NCI-H1694 (cell line): Measurements from ENCODE around the gene GALNT5.
"Not testable (repeated sequence)": the region's sequence is repeated elsewhere in the genome, so short reads cannot be mapped to it uniquely, and the experiment has no call there.

Source experiments
- DNase-seq: peaks from one replicate; lab custom pipeline; 2025; lab: John Stamatoyannopoulos, UW

GALNT5 gene, protein sequence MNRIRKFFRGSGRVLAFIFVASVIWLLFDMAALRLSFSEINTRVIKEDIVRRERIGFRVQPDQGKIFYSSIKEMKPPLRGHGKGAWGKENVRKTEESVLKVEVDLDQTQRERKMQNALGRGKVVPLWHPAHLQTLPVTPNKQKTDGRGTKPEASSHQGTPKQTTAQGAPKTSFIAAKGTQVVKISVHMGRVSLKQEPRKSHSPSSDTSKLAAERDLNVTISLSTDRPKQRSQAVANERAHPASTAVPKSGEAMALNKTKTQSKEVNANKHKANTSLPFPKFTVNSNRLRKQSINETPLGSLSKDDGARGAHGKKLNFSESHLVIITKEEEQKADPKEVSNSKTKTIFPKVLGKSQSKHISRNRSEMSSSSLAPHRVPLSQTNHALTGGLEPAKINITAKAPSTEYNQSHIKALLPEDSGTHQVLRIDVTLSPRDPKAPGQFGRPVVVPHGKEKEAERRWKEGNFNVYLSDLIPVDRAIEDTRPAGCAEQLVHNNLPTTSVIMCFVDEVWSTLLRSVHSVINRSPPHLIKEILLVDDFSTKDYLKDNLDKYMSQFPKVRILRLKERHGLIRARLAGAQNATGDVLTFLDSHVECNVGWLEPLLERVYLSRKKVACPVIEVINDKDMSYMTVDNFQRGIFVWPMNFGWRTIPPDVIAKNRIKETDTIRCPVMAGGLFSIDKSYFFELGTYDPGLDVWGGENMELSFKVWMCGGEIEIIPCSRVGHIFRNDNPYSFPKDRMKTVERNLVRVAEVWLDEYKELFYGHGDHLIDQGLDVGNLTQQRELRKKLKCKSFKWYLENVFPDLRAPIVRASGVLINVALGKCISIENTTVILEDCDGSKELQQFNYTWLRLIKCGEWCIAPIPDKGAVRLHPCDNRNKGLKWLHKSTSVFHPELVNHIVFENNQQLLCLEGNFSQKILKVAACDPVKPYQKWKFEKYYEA

DNA sequence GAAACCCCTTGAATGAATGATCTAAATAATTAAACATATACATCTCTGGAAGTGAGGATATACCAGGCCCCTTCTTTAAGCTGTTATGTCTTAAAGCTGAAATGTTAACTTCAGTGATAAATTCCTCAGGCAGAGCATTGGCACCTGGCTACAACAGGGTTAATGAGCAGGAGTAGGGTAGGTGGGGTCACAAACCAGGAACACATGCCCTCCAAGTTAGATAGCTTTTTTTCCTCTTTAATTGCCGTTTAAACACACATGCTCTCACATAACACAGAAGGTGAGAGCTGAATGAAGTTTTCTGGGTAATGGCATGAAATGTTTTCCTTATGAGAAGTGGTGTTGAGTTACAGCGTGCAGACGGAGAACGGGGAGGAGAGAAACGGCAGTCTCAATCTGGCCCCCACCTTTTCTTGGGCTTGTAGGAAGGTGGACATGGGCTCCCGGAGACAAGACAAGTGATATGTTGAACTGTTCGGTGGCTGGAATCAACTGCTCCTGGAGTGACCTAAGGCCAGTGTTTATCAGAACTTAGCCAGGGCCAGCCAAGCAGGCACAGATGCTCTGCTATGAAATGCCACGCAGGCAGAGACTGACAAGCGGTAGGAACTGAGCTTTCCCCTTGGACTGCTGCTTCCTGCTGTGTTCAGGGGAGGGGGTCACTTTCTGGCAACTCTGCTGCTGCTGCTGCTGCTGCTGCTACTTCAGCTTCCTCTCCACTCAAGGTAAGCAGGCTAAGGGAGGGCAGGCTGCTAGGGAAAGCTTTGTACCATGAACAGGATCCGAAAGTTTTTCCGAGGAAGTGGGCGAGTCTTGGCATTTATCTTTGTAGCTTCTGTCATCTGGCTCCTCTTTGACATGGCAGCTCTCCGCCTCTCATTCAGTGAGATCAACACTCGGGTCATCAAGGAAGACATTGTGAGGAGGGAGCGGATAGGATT lies at the start of gene GALNT5:
GALNT5 (plus strand) TSS at position 394 of the 941 bp plus-strand sequence; CDS start at position 772, 378 bp downstream.
- DNase-seq = peak; percentile 84

DNA sequence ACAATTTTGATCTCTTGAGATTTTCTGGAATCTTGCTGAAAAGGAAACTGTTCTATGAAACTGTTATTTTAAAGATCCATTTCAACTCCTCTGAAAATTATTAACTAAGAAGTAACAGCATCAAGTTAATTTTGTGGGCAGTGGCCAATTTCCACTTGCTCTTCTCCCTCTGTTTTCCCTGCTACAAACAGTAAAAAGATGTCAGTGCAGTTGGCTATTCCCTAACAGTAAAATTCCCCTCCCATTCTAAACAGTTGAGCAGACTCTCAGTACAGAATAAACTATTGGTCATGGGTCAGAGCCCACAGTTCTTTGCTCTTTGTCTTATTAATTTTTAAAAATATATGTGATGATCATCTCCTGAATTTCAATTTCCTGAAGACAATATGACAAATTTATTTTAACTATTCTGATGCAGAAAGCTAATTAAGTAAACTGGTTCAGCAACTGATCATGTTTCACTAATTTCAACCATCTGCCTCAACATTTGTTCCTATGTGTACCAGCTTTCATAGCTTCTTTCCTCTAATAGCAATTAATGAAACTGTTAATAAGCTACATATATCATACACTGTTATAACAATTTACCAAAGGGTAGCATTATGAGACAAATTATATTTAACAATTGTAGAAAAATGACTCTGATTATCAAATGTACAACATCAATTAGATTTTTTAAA lies 41.1 kb upstream of the GALNT5 start:
- DNase-seq = peak; percentile 99

DNA sequence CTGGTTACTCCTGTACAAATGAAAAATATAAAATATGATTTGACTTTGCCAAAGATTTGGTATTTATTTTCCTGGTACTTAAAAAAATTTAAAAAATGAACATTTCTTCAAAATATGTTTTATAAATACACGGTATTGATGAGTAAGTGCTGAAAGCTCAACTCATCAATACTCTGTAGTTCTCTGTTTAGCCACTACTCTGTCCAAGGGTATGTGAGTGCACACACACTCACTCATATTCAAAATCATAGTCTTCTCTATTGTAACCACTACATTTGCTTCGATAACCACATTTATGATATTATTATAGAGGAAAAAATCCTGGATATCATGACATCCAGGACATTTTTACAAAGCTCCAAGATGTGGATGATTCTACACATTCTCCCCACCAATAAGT lies 40.1 kb upstream of the GALNT5 start:
- DNase-seq = no peak

DNA sequence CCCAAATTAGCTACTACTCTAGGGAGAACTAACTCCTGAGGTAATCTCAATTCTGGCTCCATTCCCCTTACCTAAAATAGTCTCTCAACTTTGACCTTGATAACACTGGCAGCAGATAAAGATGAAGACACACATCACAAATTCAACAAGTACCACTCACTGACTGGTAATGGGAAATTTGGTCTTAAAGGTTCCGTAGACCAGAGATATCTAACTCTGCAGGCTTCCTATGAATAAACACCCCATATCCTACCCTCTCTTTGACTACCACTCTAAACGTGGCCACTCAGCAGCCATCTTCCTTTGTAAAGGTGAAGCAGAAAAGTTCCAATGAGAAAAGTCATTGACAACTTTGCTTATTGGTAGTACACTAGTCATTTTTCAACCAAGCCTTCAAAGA lies 38.6 kb upstream of the GALNT5 start:
- no peak for DNase-seq

DNA sequence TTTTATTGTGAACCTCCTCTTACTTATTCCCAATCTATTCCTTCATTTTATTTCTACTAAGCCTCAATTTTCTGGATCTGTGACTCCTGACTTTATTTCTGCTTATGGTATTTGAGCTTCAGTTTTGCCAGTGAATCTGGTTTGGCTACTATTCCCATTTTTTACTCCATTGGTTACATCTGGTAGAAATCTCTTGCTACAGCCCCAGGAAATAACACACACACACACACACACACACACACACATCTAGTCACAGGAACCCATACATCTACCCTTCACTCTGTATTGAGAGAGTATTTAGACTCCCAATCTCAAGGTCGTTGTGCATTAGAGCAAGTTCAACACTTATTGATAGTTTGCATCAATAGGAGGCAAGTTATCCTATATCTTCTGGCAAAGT lies 37.0 kb upstream of the GALNT5 start:
- DNase-seq = no peak

DNA sequence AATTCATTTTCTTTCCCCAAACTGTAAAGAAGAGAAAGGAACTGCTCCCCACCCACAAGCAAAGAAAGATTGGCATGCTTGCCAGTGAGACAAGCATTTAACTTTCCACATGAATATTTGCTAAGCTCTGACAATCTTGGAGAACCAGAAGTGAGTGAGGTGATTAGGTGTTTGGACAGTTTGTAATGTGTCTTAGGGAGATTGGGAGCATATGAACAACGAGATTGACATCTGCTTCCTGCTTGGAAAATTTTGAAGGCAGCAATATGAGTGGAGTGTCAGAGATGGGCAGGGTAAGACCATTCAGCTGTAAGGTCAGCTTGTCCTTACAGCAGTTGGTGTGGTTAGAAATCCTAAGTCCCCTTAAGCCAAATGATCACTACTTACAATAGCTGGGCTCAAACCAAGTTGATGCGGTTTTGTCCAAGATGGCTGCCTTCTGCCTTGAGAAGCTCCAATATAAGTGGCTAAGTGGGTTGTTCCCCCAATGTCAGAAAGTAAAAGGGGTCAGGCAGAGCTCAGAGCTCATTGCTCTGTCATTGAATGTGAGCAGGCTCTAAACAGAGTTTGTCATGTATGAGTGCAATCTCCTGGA lies 36.0 kb upstream of the GALNT5 start:
- no peak for DNase-seq

DNA sequence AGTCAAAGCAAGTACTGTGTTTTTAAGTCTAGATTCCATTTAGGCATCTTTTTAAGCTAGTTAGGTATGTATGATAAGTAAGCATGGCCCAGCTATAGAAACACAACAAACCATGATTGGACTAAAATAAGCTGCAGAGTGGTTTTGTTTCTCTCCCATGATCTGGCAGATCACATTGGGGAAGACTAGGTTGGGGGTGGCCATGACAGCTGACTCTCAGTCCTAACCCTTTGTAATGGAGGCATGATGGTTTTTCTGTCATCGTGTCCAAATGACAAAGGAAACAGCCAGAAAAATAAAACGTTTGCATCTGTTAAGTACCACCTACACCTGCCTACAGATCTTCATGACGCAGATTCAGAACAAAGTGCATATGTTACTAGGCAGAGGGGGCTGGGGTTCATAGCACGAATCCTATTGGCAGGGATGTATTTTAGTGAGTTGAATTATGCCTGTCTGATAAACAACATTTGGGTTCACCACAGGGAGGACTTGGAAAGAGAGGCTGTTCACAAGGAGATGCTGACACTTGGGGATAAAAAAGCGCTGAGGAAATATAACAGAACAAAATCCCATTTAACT lies 33.8 kb upstream of the GALNT5 start:
- DNase-seq = no peak

DNA sequence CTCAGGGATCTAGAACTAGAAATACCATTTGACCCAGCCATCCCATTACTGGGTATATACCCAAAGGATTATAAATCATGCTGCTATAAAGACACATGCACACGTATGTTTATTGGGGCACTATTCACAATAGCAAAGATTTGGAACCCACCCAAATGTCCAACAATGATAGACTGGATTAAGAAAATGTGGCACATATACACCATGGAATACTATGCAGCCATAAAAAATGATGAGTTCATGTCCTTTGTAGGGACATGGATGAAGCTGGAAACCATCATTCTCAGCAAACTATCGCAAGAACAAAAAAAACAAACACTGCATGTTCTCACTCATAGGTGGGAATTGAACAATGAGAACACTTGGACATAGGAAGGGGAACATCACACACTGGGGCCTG lies 33.1 kb upstream of the GALNT5 start:
- not testable (repeated sequence) for DNase-seq

DNA sequence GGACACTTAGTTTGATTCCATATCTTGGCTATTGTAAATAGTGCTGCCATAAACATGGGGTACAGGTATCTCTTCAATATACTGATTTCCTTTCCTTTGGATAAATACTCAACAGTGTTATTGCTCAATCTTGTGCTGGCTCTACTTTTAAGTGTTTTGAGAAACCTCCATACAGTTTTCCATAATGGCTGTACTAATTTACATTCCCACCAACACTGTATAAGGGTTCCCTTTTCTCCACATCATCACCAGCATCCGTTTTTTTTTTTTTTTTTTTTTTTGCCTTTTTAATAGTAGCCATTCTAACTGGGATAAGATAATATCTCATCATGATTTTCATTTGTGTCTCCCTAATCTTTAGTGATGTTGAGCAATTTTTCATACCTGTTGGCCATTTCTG lies 29.9 kb upstream of the GALNT5 start:
- no peak for DNase-seq

DNA sequence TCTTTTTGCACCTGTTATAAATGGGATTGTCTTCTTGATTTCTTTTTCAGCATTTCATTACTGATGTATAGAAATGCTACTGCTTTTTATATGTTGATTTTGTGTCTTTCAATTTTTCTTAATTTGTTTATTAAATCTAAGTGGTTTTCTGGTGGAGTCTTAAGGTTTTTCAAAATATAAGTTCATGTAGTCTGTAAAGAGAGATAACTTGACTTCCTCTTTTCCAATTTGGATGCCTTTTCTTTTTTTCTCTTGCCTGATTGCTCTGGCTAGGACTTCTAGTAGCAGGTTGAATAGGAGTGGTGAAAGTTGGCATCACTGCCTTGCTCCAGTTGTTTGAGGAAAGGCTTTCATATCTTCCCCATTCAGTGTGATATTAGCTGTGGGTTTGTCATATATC lies 28.6 kb upstream of the GALNT5 start:
- DNase-seq = no peak

DNA sequence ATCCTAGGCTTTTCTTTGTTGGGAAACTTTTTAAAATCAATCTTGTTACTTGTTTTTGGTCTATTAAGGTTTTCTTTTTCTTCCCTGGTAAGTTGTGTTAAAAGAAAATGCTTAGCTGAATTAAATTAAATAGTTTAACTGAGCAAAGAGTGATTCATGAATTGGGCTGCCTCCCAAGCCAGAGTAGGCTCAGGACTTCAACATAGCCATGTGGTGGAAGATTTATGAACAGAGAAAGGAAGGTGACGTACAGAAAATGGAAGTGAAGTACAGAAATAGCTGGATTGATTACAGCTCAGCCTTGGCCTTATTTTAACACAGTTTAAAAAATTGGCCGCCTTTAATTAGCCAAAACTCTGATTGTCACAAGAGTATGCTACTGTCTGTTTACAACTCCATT lies 27.9 kb upstream of the GALNT5 start:
- no peak for DNase-seq

DNA sequence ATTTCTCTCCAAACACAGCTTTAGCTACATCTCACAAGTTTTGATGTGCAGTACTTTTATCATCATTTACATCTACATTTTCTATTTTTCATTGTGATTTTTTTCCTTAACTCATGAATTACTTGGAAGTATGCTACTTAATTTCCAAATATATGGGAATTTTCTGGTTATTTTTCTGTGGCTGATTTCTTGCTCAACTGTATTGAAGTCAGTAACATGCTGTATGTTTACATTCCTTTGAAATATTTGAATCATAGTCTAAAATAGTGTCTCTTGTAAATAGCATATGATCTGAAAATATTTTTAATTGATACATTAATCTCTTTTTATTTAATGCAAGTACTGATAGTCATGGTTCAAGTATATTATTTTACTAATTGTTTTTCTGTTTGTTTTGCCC lies 26.0 kb upstream of the GALNT5 start:
- DNase-seq = no peak

DNA sequence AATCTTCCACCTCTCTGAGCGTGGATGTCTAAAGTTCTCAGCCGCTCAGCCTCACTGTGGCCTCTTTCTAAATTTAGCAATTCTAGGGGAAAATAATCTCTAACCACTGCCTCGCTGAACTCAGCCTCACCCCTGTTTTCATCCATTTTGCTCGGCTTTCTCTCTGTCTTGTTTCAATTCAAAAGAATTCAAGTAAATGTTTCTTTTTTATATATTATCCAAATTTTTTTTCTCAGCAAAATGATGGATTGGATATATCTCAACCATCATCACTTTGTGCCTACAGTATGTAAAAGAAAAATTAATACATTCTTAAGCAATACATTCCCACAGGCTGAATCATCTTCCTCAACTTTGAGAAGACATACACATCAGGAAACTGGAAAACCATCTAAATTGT lies 24.0 kb upstream of the GALNT5 start:
- no peak for DNase-seq

DNA sequence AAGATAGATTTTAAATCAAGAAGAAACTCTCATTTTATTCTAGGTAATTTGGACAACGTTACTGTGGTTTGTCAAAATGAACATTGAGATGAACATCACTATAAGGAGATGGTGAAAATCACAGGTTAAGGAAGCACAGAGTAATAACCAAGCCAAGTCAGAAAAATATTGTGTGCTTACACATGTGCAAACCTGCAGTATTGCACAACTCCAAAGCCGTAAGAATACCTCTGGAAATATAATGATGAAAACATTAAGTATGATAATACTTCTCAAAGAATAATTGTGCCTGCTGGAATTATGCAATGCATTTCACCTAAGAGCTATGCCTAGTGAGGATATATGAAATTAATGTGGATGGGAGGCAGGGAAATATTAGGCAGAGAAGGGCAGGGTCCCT lies 21.1 kb upstream of the GALNT5 start:
- DNase-seq = no peak

DNA sequence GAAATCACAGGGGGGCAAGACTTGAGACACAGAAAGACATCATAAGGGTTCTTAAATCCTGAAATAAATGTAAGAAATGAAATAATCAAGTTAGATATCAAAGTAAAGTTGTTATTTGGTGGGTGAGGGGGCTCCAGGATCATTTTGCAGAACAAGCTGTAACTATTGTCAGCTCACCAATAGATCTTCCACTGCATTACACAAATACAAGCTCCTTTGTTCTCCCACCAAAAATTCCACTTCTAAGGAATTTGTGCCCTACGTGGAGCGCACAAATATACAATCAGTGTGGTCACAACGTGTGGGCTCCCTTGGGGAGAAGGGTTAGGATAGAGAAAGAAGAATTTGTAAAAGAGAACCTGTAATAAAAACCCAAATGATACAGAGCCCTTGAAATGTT lies 19.2 kb upstream of the GALNT5 start:
- no peak for DNase-seq

DNA sequence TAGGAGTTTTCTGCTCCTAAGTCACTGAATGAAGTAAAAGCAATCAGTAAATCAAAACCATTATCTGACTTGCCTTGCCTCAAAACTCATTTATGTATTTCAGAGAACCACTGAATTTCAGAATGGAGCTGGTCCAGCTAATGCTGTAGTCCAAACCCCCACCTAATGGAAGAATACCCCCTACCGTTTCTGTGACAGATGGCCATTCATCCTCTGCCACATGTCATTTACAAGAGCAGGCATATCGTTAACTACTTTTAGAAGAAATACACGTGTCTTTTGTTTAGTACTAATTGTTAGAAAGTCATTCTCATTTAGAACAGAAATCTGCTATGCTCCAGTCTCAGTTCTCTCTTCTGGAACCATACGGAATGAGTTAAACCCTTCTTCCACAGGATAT lies 12.8 kb upstream of the GALNT5 start:
- DNase-seq = peak; percentile 93

DNA sequence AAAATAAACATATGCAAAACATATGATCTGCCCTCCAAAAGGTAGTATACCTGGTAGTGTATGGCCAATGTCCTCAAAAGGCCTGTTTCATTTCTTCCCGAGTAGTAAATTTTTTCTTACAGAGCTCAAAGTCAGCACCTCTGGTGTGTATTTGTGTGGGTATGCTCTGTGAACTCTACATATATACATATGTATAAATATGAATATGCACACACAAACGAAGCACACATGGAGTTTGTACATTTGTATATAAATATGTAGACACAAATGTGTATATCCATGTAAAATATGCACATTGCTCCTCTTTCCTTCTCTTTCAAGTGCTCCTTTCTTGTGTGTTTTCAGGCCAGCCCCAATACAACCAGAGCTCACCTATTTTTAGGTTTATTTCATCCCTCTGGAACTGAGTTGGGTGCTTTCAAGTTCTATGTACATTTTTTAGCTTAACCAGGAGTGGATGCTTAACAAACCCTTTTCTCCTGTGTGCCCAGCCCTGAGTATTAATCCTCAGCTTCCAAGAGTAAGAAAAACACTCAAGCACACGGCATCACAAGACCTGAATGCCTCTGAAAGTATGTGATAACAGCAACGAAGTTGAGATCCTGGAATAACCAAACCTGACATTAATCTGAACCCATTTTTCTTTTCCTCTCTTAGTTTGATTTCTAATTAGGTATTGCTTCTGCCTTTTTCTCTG lies 12.2 kb upstream of the GALNT5 start:
- no peak for DNase-seq

DNA sequence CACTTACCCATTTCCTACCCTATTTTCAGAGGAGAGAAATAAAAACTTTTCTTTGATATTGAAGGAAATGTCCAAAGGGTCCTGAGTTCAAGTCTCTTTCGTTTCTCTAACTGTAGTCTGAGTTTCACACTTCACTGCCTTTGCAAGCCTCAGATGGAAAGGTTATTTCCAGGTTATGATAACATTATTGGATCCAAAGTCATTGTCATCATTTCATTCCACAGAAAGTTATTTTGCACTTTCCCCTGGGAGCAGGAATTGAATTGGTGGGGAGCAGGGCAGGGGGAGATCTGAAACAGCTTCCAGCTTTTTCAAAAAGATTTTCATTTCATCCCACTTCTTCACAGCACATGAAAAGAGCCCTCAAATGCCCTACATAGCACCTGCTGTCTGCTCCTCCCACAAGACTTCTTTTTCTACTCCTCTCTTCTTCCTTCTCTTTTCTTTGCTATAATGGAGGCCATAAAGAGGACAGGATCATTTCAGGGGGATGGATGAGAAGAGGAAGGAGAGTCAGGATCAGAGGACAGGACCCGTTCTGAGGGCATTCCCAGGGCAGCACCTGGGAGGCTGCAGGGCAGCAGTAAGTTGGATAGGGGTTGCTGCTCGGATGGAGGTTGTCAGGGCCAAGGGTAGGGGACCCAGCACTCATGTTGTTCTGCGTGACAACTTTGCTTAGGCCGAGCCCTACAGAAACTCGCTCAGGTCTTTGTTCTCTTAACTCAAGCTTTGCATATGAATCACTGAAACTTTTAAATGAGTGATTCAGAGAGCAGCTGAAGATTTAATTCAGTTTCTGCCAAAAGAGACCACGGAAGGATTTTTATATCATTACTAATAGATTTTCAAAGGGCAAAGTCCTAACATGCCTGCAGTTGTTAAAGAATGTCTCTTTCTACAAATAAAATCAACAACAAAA lies 11.4 kb upstream of the GALNT5 start:
- no peak for DNase-seq
